Ascending aorta (tissue), 2 donors: ENCODE data around the gene GABRB1. TPM values are rescaled to one million over a fixed set of nuclear protein-coding genes. Genes with fewer than 3 reads are reported as not detected.

Source experiments
- DNase-seq, 2 donors: peaks; one replicate each; pipeline ENCODE4 v3.0.0-alpha.2; 2019; ENCODE audit warnings: low spot score in 2 of 2
- H3K27ac ChIP-seq, 2 donors: fragments of 200-600 bp; sonication (generic); one replicate each; pipeline ENCODE4 v1.5.1; 2016 to 2017; ENCODE audit warnings: mild to moderate bottlenecking in 1 of 2
- H3K27me3 ChIP-seq: fragments of 200-600 bp; sonication (generic); one replicate; pipeline ENCODE4 v1.5.1; 2017
- H3K36me3 ChIP-seq, 2 donors: fragments of 200-600 bp; sonication (generic); one replicate each; pipeline ENCODE4 v1.5.1; 2016
- H3K4me1 ChIP-seq, 2 donors: fragments of 200-600 bp; sonication (generic); one replicate each; pipeline ENCODE4 v1.5.1; 2016 to 2017; ENCODE audit warnings: mild to moderate bottlenecking in 1 of 2
- H3K4me3 ChIP-seq, 2 donors: fragments of 200-600 bp; sonication (generic); one replicate each; pipeline ENCODE4 v1.5.1; 2016 to 2017; ENCODE audit warnings: mild to moderate bottlenecking in 1 of 2
- H3K9me3 ChIP-seq, 2 donors: fragments of 200-600 bp; sonication (generic); one replicate each; pipeline ENCODE4 v1.5.1; 2016
- CTCF ChIP-seq, 3 experiments: fragments of 200-600 bp in 2 of 3; fragments of 450-650 bp in 1 of 3; sonication (generic) in 2 of 3; IDR thresholded peaks; one replicate each; pipeline ENCODE4 v1.5.1; 2016 to 2019; ENCODE audit warnings: antibody characterized with exemption in 3 of 3, mild to moderate bottlenecking in 1 of 3, moderate library complexity in 1 of 3
- intact Hi-C: fragments of 100-400 bp; cut with DNase I; formaldehyde crosslinking; loops from one replicate; pipeline ENCODE4 v1.15.1; 2023
- total RNA-seq: library from RNA; depleted of rRNA; stranded (reverse); fragments of >200 nt; gene quantifications from one replicate; pipeline ENCODE4 v1.1.0, GENCODE V29; 2016

The GABRB1 gene
- total RNA-seq, 1 donor from 2014 or later: 0.53 TPM

- H3K27me3 ChIP-seq: no peaks in the 10 kb centered on the region
- intact Hi-C loops: no loop called here
These were observed 179.5 kb downstream of the GABRB1 start for GRCh38 chr4:47210828-47211227.

GRCh38 chr4:47213106-47213505 is 181.7 kb downstream of the GABRB1 start:
- no peak overlapping the region for H3K27ac ChIP-seq

More at GRCh38 chr4:47210828-47211227, 179.5 kb downstream of the GABRB1 start:
- no peak overlapping the region for H3K27ac ChIP-seq
- no peak overlapping the region for H3K4me3 ChIP-seq
- no peak for DNase-seq
- no peaks in the 10 kb centered on the region for H3K4me1 ChIP-seq
- no peaks in the 10 kb centered on the region for H3K36me3 ChIP-seq
- no peak for TF ChIP-seq CTCF (IDR thresholded peaks at IDR 0.05)
- no peaks in the 10 kb centered on the region for H3K9me3 ChIP-seq

GRCh38 chr4:47213539-47213938 is 182.2 kb downstream of the GABRB1 start:
- no peaks in the 10 kb centered on the region for H3K27me3 ChIP-seq
- H3K27ac ChIP-seq: no peak overlapping the region
- intact Hi-C loops: no loop called here
- TF ChIP-seq CTCF (IDR thresholded peaks at IDR 0.05): no peak
- no peaks in the 10 kb centered on the region for H3K9me3 ChIP-seq
- no peak for DNase-seq
- H3K4me3 ChIP-seq: no peak overlapping the region
- no peaks in the 10 kb centered on the region for H3K4me1 ChIP-seq
- H3K36me3 ChIP-seq: no peaks in the 10 kb centered on the region

More at GRCh38 chr4:47213106-47213505, 181.7 kb downstream of the GABRB1 start:
- no peaks in the 10 kb centered on the region for H3K4me1 ChIP-seq
- no peak overlapping the region for H3K4me3 ChIP-seq
- intact Hi-C loops: no loop called here
- no peaks in the 10 kb centered on the region for H3K27me3 ChIP-seq
- no peaks in the 10 kb centered on the region for H3K36me3 ChIP-seq
- no peak for DNase-seq
- no peaks in the 10 kb centered on the region for H3K9me3 ChIP-seq
- TF ChIP-seq CTCF (IDR thresholded peaks at IDR 0.05): no peak

- Histone ChIP-seq H3K4me1 (no peaks in the 10 kb centered on the region), H3K4me3 (no peak overlapping the region), H3K36me3 (no peaks in the 10 kb centered on the region), H3K27me3 (no peaks in the 10 kb centered on the region), H3K9me3 (no peaks in the 10 kb centered on the region), H3K27ac (no peak overlapping the region)
- no peak for TF ChIP-seq CTCF (IDR thresholded peaks at IDR 0.05)
- DNase-seq: no peak
- intact Hi-C loops: no loop called here
These were observed 182.6 kb downstream of the GABRB1 start for GRCh38 chr4:47213971-47214370.

- no peak overlapping the region for H3K27ac ChIP-seq
- no peaks in the 10 kb centered on the region for H3K9me3 ChIP-seq
- TF ChIP-seq CTCF (IDR thresholded peaks at IDR 0.05): no peak
- no peaks in the 10 kb centered on the region for H3K4me1 ChIP-seq
- no peaks in the 10 kb centered on the region for H3K27me3 ChIP-seq
- no peak for DNase-seq
- no peaks in the 10 kb centered on the region for H3K36me3 ChIP-seq
- intact Hi-C loops: no loop called here
- no peak overlapping the region for H3K4me3 ChIP-seq
These were observed 184.4 kb downstream of the GABRB1 start for GRCh38 chr4:47215759-47216158.

GRCh38 chr4:47217291-47217690 is 185.9 kb downstream of the GABRB1 start:
- Histone ChIP-seq H3K4me3 (no peak overlapping the region), H3K27me3 (no peaks in the 10 kb centered on the region), H3K9me3 (no peaks in the 10 kb centered on the region), H3K4me1 (no peaks in the 10 kb centered on the region), H3K27ac (no peak overlapping the region), H3K36me3 (no peaks in the 10 kb centered on the region)
- intact Hi-C loops: no loop called here
- DNase-seq: no peak
- TF ChIP-seq CTCF (IDR thresholded peaks at IDR 0.05): no peak
